HG03565 (cell line): ENCODE data around the gene BID.

ENCODE experiments used
- ATAC-seq: cut with Tn5 transposase; IDR thresholded peaks from one replicate; pipeline ENCODE4 v1.9.1; 2021; ENCODE audit warnings: mild to moderate bottlenecking, moderate library complexity; ENCODE audit not compliant: unreplicated experiment

BID gene

DNA sequence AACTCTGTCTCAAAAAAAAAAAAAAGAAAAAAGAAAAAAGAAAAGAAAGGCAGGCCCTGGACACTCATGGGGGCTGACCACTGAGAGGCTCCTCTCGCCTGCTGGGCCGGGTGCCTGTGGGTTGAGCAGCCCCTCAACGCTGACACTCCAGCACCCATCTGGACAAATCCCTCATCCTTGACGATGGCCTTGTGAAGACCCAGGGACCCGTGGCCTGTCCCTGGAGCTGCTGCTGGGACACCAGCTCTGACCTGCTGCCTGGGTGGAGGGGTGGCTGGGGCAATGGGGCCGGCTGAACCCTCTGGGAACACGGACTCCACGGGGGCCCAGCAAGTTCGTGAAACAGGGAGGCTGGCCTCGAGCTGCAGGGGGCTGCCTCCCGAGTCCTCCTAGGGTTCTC lies 10.5 kb upstream of the BID start:
- no peak for ATAC-seq

- no peak for ATAC-seq
Measured at GRCh38 chr22:17783773-17784480, 9.7 kb upstream of the BID start.

DNA sequence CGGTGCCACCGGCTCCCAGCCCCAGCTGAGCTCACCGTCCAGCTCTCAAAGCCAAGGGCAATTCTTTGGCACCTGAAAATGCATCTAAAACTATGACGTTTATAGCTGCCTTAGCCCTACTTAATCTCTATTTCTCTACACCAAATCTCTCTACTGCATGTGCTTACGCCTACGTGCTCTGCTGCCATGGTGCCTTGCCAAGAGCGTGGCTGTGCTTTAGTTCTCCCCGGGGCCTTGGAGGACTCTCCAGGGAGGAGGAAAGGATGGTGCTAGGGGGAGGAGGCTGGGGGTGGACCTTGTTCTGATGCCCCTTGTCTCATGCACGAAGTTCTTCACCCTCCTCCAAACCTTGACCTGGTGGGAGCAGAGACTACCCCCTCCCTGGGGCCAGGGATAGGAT lies 9.0 kb upstream of the BID start:
- ATAC-seq: no peak

DNA sequence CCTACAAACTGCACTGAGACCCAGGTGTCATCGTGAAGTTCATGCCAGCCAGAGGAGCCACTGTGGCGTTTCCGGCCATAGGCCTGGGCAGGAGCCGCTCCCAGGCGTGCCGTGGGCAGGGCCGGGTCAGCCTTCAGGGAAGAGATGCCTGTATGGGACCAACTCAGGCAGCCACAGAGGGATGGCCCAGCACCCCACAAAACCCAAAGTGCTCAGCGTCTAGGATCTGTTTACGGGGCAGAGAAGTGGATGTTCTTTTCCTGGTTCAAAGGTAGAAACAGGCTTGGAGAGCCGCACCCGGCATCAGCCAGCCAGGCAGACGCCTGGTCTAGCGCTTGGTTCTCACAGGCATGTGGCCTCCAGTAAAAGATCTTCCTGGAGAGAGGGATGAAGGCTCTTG lies 8.4 kb upstream of the BID start:
- ATAC-seq: no peak

DNA sequence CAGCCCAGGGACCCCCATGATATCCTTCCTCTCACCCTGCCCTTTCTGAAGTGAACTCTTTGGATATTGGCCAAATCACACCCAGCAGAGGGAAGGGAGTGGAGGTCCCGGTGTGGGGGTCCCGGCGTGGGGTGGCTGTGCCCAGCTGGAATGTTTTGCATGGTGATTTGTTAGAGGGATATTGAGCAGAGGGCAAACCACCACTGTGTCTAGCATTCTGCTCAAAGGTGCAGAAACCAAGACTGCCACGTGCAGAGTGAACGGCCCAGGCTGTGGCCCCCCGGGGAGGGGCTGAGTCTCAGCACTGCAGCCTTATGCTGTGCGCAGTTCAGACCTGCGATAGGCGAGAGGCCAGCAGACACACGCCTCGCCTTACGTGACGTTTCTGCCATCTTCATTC lies 7.9 kb upstream of the BID start:
- ATAC-seq: no peak

GRCh38 chr22:17781319-17782031 lies 7.2 kb upstream of the BID start:
- no peak for ATAC-seq

DNA sequence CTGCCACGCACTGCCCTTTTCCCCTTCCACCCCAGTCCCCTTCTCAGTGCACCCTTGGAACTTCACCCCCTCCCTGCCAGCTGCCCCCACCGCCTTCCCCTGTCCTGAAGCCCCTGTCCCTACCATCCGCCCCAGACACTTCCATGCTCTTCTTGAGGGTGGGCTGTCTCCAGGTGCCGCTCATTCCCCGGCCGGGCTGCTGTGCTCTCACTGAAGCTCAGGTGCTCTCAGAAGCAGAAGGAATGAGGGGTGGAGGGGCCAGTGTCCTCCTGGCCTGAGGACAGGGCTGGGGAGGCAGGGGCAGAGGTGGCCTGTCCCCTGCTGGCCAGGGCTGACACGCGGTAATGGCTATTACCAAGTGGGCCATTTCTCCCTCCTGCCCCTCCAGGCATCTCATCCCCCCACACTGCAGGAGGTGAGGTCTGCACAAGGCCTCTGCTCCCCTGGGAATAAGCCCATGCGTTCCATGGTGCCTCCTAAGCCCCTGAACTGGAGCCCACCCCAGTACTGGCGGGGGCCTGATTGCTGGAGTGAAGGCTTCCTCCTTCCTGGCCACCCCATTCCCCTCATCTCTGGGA lies 6.6 kb upstream of the BID start:
- ATAC-seq: no peak

DNA sequence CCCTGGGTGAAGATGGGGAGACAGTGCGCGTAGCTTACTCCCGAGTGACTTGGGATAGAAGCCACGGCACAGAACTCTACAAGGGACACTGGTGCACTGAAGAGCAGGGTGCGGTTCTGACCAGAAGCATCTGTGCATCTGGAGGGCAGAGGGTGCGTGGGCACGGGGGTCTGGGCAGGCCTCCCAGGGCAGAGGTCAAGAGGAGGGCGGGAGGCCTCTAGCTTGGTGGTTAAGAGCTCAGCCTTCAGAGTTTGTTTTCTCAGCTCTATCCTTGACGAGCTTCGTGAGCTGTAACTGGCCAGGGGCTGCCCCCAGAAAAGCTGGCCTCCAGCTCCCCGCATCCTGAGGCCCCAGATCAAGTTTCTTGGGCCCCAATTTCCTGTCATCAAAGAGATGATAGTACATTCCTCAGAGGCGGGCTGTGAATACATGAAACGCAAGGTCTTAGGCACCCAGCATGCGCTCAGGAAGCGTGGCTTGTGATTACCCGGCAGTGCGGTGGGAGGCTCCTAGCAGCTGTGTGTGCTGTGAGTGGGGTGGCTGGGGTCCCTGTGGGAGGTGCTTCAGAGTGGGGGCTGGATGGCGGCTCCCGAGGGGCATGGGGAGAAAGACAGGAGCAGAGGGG lies 6.0 kb upstream of the BID start:
- ATAC-seq: no peak

DNA sequence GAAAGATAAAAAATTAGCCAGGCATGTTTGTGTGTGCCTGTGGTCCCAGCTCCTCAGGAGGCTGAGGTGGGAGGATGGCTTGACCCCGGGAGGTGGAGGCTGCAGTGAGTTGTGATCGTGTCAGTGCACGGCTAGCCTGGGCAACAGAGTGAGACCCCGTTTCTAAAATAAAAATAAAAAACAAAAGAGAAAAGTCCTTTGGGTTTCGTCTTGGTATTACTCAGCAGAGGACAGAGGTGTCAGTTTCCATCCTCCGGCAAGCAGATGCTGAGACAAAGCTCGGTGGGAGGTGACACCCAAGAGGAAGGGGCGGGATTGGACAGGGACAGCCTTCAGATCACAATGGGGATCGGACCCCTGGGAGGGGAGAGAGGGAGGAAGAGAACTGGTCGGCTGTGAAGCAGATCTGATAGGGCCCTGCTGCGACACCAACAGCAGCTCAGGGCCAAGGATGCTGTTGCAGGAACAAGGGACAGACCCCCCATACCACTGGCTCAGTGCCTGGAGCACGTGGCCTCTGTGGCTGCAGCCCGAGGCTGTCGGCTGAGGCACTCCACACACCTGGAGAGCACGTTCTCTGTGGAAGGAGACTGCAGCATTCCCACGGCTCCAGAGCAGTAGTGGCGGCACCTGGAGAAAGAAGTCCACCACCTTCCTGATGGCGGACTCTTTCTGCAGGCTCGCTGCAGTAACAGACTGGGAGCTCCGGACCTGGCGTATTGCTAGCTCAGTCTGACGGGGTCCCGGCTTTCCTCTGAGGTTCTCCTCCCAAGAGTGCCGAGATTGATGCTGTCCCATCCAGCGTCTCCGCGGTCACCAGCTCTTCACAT lies 5.2 kb upstream of the BID start:
- peak; percentile 32 for ATAC-seq

DNA sequence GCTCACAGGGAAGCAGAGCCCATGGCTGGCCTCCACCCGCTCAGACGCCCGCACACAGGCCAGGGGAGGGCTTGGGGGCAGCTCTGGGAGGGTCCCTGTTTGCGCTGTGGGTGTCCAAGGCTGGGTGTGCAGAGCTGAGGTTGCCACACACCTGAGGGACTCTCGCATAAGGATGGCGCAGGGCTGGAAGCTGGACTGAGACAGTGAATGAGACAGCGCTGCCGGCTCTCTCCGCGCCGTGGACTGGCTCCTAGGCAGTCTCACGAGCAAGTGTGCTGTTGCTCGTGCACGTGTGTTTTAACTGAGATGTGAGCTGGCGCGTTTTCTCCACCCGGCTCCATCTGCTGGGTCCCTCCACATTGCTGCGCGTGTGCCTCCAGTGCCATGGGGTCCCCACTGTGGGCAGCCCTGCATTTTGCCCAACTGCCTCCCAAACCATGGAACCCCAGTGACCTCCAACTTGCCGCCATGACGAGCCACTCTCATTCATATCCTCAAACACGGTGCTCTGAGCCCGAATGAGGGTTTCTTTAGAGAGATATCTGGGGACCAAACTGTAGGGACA lies 4.2 kb upstream of the BID start:
- no peak for ATAC-seq

- ATAC-seq: no peak
Measured at GRCh38 chr22:17777717-17778044, 3.4 kb upstream of the BID start.

- no peak for ATAC-seq
Measured at GRCh38 chr22:17777005-17777716, 2.9 kb upstream of the BID start.

DNA sequence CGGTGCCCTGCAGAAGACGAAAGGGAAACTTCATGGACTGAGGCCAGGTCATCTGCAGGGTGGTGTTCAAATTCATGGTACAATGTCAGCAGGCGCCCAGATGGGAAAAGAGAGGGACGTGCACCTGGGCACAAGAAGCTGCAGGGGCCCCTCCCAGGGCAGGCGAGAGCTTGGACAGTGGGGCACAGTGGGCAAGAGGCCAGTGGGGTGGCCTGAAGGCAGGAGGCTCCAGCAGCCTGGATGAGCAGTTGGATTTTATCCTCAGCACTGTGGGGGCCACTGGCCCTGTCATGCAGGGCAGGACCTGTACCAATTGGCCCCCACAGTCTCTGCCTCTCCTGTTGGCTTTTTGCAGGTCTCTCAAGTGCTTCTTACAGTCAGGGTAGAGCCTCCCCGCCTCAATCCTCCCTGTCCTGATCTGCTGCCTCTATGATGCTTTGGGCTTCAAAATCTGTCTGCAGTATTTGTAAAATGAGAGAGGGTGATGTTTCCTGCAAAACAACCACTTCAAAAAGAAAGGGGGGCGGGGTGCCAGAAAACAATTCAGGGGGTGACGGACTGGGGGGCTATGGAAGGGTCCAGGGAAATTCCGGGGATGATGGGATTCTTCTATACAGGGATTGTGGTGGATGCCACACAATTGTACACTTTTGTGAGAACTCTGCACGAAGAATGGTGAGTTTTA lies 1.7 kb upstream of the BID start:
- ATAC-seq: no peak

DNA sequence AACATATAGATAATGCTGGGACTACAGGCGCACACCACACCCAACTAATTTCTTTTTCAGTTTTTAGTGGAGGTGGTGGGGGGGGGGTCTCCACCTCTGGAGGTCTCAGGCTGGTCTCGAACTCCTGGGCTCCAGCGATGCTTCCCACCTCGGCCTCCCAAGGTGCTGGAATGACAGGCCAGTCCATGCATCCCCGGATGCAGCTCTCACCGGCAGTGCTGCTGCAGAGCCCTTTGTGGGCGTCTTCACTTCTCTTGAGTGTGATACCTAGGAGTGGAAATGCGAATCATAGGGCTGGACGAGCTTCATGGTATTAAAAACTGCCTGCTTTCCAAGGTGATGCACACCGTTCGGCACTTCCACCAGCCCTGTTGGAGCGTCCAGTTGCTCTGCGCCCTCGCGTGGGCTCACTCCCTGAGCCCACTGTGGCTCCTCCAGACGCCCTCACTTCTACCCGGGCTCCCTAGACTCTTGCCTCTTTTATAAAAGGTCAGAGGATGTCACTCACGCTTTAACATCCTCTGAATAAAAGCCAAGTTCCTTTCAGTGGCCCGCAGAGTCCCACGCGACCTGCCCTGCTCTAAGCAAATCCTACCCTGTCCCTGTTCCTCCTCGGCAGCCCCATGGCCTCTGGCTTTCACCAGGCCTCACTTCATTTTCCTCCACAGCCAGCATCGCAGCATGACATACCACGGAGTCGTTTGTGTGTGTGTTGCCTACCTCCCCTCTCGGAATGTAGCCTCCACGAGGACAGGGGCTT lies 837 bp upstream of the BID start:
- no peak for ATAC-seq

- ATAC-seq: no peak
Measured at GRCh38 chr22:17773606-17774205, 563 bp downstream of the BID start.

- ATAC-seq: no peak
Measured at GRCh38 chr22:17772958-17773605, 1.2 kb downstream of the BID start.

DNA sequence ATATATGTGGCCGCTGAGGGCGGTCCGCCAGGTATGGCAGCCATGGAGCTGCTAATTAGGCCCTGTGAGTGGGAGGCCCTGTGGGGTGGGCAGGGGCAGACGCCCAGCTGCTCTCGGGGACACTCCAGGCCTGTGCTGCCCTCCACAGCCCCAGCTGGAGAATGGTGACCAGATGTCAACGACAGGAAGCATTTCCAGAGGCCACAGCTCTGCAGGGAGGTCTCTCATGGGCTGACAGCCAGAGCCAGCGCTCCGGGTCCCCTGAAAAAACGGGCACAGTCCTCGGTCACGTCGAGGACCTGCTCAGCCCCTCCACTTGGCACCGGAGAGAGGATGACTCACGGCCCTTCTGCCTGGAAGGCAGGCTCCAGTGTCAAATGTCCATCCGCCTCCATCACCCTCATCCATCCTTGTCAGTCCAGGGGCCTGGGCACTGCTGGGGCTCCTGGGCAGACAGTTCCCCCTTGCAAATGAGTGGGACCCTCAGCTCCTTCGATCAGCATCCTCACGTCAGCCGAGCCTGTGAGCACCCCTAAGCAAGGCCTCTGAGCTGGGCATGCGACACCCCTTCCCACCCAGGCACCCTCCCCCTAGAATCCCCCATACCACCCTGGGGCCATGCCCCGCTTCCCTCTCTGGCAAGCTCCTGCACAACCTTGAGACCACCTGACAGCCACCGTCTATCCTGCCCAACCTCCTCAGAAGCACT lies 1.9 kb downstream of the BID start:
- ATAC-seq: no peak
